Stimulated activated naive CD4-positive, alpha-beta T cell (primary cell): ENCODE data around the gene LRRC28.

Experiments
- DNase-seq, 6 experiments: peaks; one replicate each; lab custom pipeline; 2025; lab: John Stamatoyannopoulos, UW

LRRC28 gene

GRCh38 chr15:99416191-99417188, 165.2 kb downstream of the LRRC28 start:
- DNase-seq, result no peak

DNA sequence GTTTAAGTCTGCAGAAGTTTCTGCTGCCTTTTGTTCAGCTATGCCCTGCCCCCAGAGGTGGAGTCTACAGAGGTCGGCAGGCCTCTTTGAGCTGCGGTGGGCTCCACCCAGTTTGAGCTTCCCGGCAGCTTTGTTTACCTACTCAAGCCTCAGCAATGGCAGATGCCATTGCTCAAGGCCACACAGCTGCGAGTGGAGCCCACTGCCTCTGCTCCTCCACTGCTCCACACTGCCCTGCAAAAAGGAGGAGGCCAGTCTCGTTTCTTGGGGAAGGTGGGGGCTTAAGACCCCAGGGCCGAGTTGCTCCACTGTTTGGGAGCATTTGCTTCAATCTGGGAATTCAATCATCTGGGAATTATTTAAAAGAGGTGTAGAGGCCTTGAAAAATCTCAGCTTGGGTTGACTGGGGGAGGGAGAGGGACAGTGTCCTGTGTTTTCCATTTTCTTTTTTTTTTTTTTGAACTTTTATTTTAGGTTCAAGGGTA, 169.9 kb downstream of the LRRC28 start:
- peak; percentile 16 to 78 (median 52) for DNase-seq

DNA sequence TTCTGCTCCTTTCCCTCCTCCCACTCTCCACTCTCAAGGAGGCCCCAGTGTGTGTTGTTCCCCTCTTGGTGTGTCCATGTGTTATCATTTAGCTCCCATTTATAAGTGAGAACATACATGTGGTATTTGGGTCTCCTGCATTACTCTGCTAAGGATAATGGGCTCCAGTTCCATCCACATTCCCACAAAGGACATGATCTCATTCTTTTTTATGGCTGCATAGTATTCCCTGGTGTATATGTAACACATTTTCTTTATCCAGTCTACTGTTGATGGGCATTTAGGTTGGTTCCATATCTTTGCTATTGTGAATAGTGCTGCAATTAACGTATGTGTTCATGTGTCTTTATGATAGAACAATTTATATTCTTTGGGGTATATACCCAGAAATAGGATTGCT, 170.5 kb downstream of the LRRC28 start:
- DNase-seq, result no peak

DNA sequence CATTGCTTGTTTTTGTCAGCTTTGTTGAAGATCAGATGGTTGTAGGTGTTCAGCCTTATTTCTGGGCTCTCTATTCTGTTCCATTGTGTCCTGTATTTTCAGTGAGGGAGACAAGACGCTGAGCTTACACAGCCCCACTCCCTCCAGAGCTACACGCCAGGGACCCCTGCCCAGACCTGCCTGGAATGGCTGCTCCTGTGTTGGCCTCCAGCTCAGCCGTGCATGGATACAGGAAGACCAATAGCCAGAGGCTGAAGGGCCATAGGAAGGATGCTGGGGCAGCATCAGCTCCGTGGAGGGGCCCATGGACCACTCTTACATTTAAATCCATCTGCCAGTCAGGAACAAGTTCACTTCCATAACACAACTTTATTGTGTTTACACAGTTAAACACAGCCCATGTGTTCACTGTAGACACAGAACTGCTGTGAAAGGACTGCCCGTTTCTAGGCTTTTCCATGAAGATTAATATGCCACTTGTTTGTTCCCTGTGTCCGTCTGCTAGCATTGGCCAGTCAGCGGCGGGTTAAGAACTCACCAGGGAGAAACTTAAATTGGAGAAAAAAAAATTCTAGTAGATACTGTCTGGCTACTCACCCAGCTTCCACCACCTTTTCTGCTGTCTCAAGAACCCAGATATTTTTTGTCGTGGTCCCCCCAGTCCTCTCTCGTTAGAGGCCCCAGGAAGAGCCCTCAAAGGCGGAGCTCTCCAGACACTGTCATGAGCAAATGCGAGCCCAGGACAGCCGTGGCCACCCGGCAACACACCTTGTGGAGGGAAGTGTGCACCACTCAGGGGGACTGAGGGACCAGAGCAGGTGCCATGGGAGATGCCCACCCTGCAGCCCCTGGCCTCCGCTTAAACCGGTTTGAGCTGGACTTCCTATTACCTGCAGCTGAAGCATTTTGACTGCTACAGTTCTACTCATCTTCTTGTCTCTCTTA, 172.2 kb downstream of the LRRC28 start:
- DNase-seq, result no peak

DNA sequence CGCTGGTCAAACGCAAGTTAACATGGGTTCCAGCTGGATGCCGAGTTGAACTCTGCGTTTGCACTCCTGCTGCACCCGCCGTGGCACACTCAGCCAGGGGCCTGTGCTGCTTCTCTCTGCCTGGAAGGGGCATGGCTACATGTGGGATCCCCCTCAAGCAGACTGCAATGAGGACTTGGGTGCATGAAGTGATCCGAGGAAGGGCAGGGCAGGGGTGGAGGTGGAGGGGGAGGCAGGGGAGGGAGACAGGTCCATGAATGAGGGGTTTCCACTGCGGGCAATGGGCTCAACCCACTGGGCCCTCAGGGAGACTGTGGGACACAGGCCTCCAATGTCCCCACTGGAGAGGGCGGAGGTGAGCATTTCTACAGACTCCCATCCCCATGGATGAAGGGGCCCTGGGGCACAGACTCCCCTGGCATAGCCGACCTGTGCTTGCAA, 172.9 kb downstream of the LRRC28 start:
- no peak for DNase-seq

DNA sequence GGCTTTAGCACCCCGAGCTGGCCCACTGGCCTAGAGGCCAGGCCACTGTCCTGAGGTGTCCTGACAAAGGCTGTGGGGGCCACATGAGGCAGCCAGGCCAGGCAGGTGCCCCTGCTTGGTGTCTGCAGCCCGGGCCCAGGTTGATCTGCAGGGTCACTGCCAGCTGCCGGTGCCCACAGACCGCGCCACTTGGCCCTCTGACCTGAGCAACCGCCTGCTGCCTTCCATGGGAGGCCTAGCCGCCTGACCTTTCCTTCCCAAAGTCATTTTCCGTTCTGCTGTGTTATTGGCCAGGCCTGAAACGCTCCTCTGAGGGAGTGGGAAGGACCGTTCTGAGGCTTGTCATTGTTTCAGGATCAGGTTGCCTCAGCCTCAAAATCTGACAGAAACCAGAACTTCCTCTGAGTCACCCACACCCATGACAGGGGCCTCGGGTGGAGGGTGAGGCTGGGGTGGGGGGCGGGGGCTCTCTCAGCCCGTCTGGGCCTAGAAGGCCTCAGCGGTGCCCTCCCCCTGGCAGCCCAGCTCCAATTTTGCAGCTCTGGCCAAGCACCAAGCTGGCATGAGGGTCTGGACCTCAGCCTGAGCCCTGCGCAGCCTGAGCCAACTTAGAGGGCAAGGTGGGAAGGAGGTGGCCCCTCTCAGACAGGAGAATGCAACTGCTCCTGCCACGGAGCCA, 173.8 kb downstream of the LRRC28 start:
- DNase-seq, result peak in 5 of 6 experiments; percentile 13 to 49 (median 28)

GRCh38 chr15:99425657-99426301, 174.5 kb downstream of the LRRC28 start:
- no peak for DNase-seq

DNA sequence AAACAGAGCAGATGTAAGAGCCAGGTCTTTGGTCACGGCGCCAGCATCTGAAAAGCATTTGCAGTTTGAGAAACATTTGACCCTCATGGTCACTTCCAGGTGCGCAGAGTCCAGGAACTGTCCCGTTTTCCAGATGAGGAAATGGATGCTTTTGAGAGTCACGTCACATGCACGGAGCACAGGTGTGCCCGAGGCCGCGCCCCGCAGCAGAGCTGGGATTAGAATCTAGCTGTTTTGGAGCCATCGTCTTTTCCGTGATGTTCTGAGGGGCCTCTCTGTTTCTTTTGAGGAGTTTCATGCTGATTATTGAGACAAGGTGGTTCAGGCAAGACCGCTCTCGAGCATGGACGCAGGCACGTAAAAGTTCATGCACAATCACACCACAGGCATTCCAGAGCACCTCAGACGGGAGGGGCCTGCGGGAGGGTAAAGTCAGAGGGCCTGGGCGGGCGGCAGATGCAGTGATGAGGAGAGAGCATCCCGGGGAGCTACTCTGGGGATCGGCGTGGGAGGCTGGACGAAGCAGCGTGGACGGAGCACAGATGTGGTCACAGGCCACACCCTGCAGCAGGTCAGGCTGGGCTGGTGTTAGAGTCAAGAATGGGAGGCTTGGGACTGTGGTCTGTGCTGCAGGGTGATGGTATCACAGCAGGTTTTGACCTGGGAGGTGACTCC, 175.3 kb downstream of the LRRC28 start:
- no peak for DNase-seq

- no peak for DNase-seq
Observed at GRCh38 chr15:99427210-99427609, 175.9 kb downstream of the LRRC28 start.

- DNase-seq, result no peak
Observed at GRCh38 chr15:99427668-99428361, 176.5 kb downstream of the LRRC28 start.

DNA sequence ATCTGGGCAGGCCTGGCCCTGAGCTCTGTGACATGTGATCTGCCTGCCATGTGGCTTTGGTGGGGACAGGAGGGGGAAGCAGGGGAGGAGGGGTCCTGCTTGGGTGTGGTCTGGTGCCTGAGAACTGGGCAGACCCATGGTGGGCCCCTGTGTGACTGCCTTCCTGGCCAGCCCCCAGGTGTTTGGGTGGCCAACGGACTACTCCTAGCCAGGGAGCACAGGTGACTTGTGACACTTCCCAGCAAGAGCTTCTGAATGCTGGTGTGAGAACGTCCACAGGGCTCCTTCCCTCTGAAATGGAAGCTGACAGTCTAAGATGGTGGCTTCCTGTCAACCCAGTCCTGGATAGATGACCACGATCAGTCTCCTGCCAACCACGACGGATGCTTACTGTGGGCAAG, 178.4 kb downstream of the LRRC28 start:
- DNase-seq, result no peak

DNA sequence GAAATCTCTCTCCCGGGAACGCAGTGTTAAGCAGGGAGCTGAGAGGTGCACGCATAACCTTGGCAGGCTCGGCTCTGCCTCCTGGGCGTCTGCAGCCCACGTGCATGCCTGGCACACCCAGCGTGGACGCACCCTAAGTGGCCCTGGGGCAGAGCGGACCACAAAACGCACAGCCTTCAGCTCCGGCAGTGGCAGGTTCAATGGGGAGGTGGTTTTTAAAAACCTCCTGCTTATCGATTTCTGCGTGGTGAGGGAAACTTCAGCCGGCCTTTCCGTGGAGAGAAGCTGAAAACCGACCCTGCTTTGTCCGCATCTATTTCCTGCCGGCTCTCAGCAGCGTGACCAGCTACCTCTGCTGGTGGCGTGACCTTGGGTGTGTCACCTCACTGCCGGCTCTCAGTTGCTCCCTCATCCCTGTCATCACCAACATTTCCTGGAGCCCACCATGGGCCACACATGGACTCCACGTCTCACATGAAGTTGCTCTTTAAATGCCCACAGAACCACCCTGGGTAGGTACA, 179.7 kb downstream of the LRRC28 start:
- no peak for DNase-seq

GRCh38 chr15:99431661-99432091, 180.4 kb downstream of the LRRC28 start:
- DNase-seq, result no peak

DNA sequence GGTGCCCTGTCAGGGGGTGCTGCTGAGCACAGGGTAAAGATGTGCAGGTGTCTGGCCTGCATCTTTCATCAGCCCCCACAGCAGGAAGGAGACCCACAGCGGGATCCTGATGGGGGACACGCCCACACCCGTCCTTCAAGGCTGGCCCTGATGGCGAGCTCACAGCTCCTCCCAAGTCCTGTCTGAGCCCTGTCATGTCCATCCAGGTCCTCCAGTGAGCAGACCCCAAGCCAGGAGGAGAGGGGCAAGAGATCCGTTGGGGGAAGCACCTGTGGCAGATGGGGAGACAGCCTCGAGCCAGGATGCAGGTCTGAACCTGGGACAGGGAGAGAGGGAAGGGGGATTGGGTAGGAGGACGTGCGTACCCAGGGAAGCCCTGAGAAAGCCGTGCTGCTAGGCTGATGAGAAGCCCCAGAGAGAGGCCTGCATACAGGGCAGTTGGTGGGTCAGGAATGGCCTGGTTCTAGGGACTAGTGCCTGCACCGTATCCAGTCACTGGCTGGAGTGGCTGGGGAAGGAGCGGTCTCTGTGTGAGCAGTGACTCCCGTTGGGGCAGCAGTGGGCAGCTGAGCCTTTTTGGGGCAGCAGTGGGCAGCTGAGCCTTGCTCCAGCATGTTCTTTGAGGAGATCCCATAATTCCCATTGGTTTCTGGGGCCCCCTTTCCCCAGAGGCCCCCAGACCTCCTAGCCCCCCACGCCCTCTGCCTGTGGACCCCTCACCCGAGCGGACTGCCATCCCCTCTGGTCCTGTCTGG, 181.2 kb downstream of the LRRC28 start:
- no peak for DNase-seq

- DNase-seq, result peak in 3 of 6 experiments; percentile 14 to 23 (median 22)
Observed at GRCh38 chr15:99433026-99433756, 181.9 kb downstream of the LRRC28 start.

GRCh38 chr15:99433757-99434450, 182.6 kb downstream of the LRRC28 start:
- no peak for DNase-seq

GRCh38 chr15:99434506-99435112, 183.3 kb downstream of the LRRC28 start:
- no peak for DNase-seq
